Dedifferentiated amniotic fluid mesenchymal stem cell (primary cell): ENCODE measurements around the gene NINJ2.

Experiments used
- DNase-seq: peaks from one replicate; pipeline ENCODE4 v3.0.0-alpha.2; 2016; ENCODE audit errors: extremely low spot score

Gene NINJ2

DNA sequence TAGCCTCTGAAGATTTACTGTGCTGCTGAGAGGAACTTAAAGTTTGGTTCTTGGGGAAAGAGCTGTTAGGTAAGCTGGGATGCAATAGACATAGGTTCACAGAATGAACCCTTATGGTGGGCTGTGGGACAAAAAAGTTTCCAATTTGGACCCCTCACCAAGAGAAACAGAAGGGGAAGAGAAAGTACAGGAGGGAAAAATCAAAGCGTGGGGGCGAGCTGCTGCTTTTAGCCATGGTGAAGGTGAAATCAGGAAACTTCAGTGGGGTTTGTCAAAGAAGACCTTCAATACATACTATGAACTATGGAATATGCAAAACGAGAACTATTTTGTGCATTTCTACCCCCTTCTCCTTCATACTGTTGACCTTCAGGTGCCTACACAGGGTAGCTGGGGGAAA is 10.6 kb upstream of the NINJ2 start:
- no peak for DNase-seq

DNA sequence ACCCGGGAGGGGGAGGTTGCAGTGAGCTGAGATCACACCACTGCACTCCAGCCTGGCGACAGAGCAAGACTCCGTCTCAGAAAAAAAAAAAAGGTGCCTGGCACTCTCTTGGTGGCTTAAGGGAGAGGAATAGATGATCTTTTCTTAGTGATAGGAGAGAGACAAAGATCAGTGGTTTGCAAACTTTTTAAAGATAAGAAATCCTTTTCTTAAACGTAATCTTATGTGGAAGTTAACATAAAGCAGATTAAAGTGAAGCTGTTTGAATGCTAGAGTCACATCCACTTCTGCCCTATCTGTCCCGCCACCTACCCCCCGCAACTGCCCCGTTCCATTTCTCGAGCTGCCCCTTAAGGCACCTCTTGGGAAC is 6.3 kb upstream of the NINJ2 start:
- no peak for DNase-seq

- DNase-seq: no peak
Measured at GRCh38 chr12:668090-668481, 4.8 kb upstream of the NINJ2 start.

GRCh38 chr12:666766-667308 is 3.6 kb upstream of the NINJ2 start:
- DNase-seq: no peak

DNA sequence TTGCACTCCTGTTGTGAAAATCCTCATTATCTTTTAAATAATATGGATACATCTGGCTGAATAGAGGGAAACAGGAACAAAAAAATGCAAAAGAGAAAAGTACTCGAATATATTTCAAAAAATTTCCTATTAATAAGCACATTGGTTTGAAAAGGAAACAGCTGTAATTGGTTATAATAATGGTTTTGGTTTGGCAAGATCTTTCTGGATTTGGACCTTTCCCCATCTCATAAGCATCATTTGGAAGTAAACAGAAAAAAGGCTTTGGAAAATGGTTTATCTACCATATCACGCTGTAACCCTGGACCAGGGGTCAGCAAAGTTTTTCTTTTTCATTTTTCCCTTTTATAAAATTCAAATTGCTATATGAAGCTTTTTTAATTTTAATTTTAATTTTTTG is 2.8 kb upstream of the NINJ2 start:
- no peak for DNase-seq

GRCh38 chr12:664779-665092 is 1.5 kb upstream of the NINJ2 start:
- no peak for DNase-seq

GRCh38 chr12:664075-664778 is 982 bp upstream of the NINJ2 start:
- no peak for DNase-seq

DNA sequence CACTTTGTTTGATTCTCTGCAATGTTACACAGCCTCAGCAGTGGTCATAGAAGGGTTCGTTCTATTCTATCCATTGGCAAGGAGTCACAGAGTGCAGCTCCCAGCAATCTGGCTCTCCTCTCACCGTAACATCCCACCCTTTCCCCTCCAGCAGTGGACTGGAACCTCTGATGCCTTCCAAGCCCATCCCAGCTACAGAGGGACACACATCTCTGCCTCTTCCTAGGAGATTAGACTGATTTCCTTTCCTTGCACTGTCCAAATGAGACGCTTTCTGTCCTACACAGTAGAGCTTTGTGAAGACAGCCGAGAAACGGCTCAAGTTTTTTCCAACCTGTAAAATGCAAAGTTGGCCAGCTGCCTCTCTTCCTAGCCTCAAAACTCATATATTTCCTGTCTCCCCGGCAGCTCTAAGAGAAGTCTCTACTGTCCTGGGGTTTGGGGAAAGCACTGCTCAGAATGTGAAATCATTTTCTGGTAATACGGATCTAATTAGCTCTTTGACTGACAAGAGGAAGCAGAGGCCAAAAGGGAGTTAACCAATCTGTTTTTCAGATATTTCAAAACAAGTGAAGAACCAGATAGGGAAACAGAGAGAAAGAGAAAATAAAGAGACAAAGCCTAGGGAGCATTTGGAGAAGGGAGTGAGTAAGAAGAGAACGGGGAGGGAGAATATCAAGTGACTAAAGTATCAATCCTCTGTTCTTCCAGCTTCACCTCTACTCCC is 516 bp downstream of the NINJ2 start:
- DNase-seq: no peak

- no peak for DNase-seq
Measured at GRCh38 chr12:661720-662486, 1.3 kb downstream of the NINJ2 start.

DNA sequence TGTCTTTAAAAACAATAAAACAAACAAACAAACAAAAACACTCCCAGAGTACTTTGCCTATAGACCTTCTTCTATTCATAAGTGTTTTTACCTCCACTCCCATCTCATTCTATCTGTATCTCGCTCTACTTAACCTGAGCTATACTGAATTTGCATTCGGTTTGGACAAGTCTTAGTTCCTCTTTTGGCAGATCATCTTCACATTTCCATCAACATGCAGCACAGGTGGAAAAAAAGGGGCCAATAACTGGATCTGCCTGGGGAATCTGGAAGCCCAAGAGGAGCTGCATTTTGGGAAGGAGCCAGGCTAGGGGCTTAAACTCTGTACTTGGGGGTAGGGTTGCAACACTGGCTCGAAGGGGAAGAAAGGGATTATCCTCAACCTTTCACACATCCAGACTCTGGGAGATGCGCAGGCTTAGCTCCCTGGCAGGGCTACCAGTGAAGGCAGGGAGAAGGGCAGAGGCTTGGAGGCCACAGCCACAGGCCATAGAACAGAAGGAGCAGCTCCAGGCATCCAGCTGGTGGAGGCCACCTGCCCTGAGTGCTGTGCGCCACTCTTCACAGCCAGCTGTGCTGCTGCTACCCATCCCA is 4.1 kb downstream of the NINJ2 start:
- no peak for DNase-seq

GRCh38 chr12:650983-651382 is 12.3 kb downstream of the NINJ2 start:
- DNase-seq: no peak

DNA sequence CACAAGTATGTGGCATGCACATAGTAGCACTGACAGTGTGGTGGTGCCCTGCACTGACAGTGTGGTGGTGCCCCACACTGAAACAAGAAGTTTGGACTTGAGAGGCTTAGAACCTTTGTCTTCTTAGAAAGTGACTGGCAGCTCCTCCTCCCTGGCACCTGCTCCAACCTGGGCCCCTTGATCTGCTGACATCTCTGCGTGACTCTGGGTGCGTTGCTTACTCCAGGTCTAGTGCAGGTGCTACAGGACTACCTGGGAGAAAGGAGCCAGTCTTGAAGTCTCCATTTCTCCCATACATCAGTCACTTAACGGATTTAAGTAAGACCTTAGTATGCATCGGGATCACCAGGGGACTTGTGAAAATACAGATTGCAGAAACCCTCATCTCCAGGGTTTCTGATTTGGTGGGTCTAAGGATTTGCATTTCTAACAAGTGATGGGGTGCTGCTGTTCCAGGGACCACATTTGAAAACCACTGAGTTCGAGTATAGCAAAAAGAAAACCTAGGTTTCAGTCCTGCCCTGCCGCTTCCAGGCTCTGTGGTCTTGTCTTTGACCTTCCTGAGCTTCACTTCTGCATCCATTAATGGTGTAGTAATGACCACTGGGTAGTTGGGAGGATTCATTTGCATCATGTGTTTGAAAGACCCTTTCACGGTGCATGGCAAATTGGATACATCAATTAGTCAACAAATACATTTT is 15.7 kb downstream of the NINJ2 start:
- DNase-seq: no peak

- DNase-seq: no peak
Measured at GRCh38 chr12:646442-647384, 16.5 kb downstream of the NINJ2 start.

DNA sequence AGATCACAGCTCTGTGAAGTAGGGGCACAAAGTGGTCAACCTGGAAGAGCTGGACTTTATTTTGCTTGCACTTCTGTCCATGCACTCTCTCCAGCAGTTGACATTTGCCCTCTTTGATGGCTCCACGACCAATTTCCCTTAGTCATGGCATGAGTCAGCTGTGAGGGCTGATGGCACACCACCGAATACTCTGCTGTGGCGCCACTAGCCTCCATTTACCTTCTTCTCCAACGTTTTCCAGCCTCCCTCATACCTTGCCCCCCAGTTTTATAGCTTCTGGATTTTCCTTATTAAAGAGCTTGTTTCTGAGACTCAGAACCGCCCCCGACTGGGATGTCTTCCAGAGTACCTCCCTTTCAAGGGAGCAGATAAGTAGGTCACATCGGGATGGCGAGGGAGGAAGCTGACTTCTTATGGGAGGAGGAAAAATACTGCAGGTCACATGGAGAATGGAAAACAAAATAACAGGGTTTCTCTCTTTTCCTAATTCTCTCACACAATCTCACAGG is 17.6 kb downstream of the NINJ2 start:
- no peak for DNase-seq

GRCh38 chr12:644818-645552 is 18.3 kb downstream of the NINJ2 start:
- DNase-seq: no peak

DNA sequence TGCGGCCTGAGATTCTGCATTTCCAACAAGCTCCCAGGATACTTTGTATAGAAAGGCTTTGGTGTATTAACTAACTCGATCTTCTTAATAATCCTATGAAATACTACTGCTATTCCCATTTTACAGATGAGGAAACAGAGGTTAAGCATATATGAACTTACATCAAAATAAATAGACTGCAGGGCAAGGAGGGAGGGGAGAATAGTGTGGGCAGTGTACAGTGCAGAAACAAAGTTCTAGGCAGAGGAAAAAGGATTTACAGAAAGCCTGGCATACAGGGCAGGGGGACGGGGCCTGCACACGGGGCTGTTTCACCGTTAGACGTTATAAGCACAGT is 19.0 kb downstream of the NINJ2 start:
- no peak for DNase-seq

- no peak for DNase-seq
Measured at GRCh38 chr12:643475-644302, 19.6 kb downstream of the NINJ2 start.

DNA sequence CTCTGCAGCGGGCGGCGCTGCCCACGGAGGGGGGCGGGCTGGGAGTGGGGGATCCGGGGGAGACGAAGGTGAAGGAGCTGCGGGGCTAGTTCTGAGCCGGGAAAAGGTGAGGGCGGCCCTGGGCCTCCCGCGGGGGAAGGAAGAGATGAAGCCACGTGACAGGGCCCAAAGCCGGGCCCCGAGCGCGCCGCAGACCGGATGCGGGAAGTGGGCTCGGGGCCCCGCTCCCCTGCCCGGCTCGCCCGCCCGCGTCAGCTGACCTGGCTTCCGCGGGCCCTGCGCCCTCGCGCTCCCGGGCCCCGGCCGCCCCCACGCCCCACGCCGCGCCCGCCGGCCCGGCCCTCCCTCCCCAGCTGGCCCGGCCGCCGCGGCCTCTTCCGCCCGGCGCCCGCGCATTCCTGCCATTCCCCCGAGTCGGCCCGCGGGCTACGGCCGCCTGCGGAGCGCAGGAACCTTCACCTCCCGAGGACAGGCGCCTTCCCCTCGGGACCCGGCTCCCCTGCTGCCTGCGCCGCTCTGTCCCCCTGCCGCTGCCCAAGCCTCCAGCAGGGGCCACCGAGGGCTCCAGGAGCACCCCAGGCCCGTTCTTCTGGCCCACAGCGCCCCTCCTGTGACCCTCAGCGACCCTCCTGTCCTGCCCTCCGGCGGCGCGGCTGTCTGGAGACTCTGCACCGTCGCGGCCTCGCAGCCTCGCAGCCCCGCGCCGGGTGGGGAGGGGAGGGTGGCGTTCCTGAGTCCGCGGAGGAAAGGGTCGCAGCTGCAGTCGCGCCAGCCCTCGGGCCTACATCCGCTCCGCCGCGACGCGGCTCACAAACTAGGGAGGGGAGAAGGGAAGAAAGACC is 20.4 kb downstream of the NINJ2 start:
- DNase-seq: no peak
